ENCODE measurements around the gene GPC5. TPM values are rescaled to one million over a fixed set of nuclear protein-coding genes. Genes with fewer than 3 reads are reported as not detected.

Gene GPC5
- total and polyA plus RNA-seq, 2 of the 8 experiments (the other 6 are each of a cell fraction or from before 2014, with no cell fraction given): 0.20 to 0.39 TPM

- H3K4ac ChIP-seq (replicated peaks; ENCODE audit: insufficient read length, low read depth, low read length): no peak overlapping the region
- H3K9me3 ChIP-seq (ENCODE audit: insufficient read depth in 2 of 2, low read depth in 1 of 2, low read length in 1 of 2): 0 out of 4 replicates have a peak, but pooled peaks cover 0 to 2% of the 10 kb centered on the region in 2 experiments
- H3K9ac ChIP-seq (replicated peaks in 1 of 4; ENCODE audit: extremely low read depth in 1 of 4, low read depth in 3 of 4, low read length in 3 of 4): no peak overlapping the region
- H4K91ac ChIP-seq (replicated peaks; ENCODE audit: insufficient read length, low read length): no peak overlapping the region
- H4K5ac ChIP-seq (ENCODE audit: insufficient read length, low read depth, low read length): no peak overlapping the region
- H3K23ac ChIP-seq (ENCODE audit: insufficient read length): no peak overlapping the region
- H3K4me1 ChIP-seq (replicated peaks in 1 of 4; ENCODE audit: control insufficient read depth in 3 of 4, insufficient read depth in 4 of 4, low read length in 3 of 4): no peaks in the 10 kb centered on the region
- FAIRE-seq (no peak), DNase-seq (ENCODE audit: low read depth in 1 of 2, low spot score in 2 of 2) (no peak)
- no peak overlapping the region for H3K14ac ChIP-seq (ENCODE audit: insufficient read length)
- no peaks in the 10 kb centered on the region for H3K79me2 ChIP-seq (ENCODE audit: control insufficient read depth in 1 of 2, insufficient read depth in 2 of 2, low read length in 2 of 2)
- no peaks in the 10 kb centered on the region for H3K27me3 ChIP-seq (replicated peaks in 1 of 4; ENCODE audit: control insufficient read depth in 3 of 4, extremely low read depth in 1 of 4, insufficient read depth in 3 of 4, low read length in 3 of 4)
- H2AK5ac ChIP-seq (ENCODE audit: low read depth, low read length): no peak overlapping the region
- H3K56ac ChIP-seq (replicated peaks; ENCODE audit: insufficient read length, low read depth, low read length): no peak overlapping the region
- no peak overlapping the region for H4K8ac ChIP-seq (ENCODE audit: extremely low read depth, insufficient read depth, low read length)
- CTCF ChIA-PET (ENCODE audit: partially characterized antibody): no interaction called here
- H3K4me2 ChIP-seq (ENCODE audit: insufficient read depth in 1 of 2, low read depth in 2 of 2, low read length in 2 of 2): no peak overlapping the region
- H2BK15ac ChIP-seq (ENCODE audit: low read length): no peak overlapping the region
- no peaks in the 10 kb centered on the region for H3K79me1 ChIP-seq (ENCODE audit: low read depth, low read length)
- H3K36me3 ChIP-seq (ENCODE audit: control insufficient read depth in 2 of 4, insufficient read depth in 4 of 4, low read length in 3 of 4): no peaks in the 10 kb centered on the region
- POLR2A ChIA-PET (ENCODE audit: partially characterized antibody): no interaction called here
- no peak overlapping the region for H2BK12ac ChIP-seq (ENCODE audit: low read depth, low read length)
- H4K20me1 ChIP-seq (replicated peaks in 1 of 2; ENCODE audit: control insufficient read depth in 1 of 2, insufficient read depth in 2 of 2, low read length in 2 of 2): no peaks in the 10 kb centered on the region
- no peak overlapping the region for H2AFZ ChIP-seq (ENCODE audit: low read length)
- H3K4me3 ChIP-seq (ENCODE audit: extremely low read depth in 1 of 4, insufficient read depth in 2 of 4, low read depth in 3 of 4, low read length in 4 of 4): no peak overlapping the region
- H3K23me2 ChIP-seq (ENCODE audit: low read depth, low read length): no peaks in the 10 kb centered on the region
- no peak overlapping the region for H3K27ac ChIP-seq (ENCODE audit: low read depth, low read length)
- H2BK120ac ChIP-seq (replicated peaks; ENCODE audit: low read depth, low read length): no peak overlapping the region
- H2BK5ac ChIP-seq (ENCODE audit: low read depth, low read length): no peak overlapping the region
- 88% methylated on average over 1 of the region's 1 CpG; no CpG with 5 or more reads in 1 of the 2 experiments for WGBS, 2 experiments (ENCODE audit: extremely low coverage in 1 of 2, insufficient coverage in 1 of 2, insufficient read length in 1 of 2, insufficient replicate concordance in 2 of 2, low coverage in 1 of 2, low lambda C conversion rate in 2 of 2, missing lambda C conversion rate in 1 of 2)
- no peak overlapping the region for H3K18ac ChIP-seq (ENCODE audit: extremely low read depth, low read length)
- H2BK20ac ChIP-seq (ENCODE audit: low read length): no peak overlapping the region
- TF ChIP-seq RXRA (IDR thresholded peaks at IDR 0.05; ENCODE audit: insufficient read depth, low read depth, low read length) (no peak), CHD1 (IDR thresholded peaks at IDR 0.05; ENCODE audit: low read depth, low read length) (no peak), GTF2F1 (IDR thresholded peaks at IDR 0.05; ENCODE audit: borderline replicate concordance, low read depth, low read length) (no peak), RBBP5 (IDR thresholded peaks at IDR 0.05; ENCODE audit: borderline replicate concordance, low read depth, low read length) (no peak), EGR1 (IDR thresholded peaks at IDR 0.05; ENCODE audit: borderline replicate concordance, low read depth, low read length) (no peak), RNF2 (IDR thresholded peaks at IDR 0.05; ENCODE audit: borderline replicate concordance, low read depth, low read length, missing control alignments, poor library complexity, severe bottlenecking) (no peak), PHF8 (conservative IDR thresholded peaks at IDR 0.05; ENCODE audit: low read depth, low read length) (no peak), GABPA (IDR thresholded peaks at IDR 0.05; ENCODE audit: borderline replicate concordance, insufficient read depth, low read length) (no peak), KDM4A (IDR thresholded peaks at IDR 0.05; ENCODE audit: low read depth, low read length, severe bottlenecking) (no peak), NANOG (IDR thresholded peaks at IDR 0.05; ENCODE audit: insufficient read depth, low read depth, low read length, poor library complexity, severe bottlenecking) (no peak), BRCA1 (IDR thresholded peaks at IDR 0.05; ENCODE audit: low read depth, low read length) (no peak), SP4 (IDR thresholded peaks at IDR 0.05; ENCODE audit: low read length) (no peak), SIX5 (IDR thresholded peaks at IDR 0.05; ENCODE audit: low read depth, low read length) (no peak), SIN3A (conservative IDR thresholded peaks at IDR 0.05 in 1 of 2, IDR thresholded peaks at IDR 0.05 in 1 of 2; ENCODE audit: low read depth in 1 of 2, low read length in 2 of 2) (no peak)
Observed at GRCh38 chr13:92150606-92151005, 752.2 kb downstream of the GPC5 start.

Measured in H1 (cell line).